IPS-18c (cell line): ENCODE data around the gene FAU.
A peak's percentile ranks its signal among the peaks of the same experiment; 100 is the strongest.
"Not testable (repeated sequence)": the region's sequence is repeated elsewhere in the genome, so short reads cannot be mapped to it uniquely, and the experiment has no call there.

Experiments used
- H3K4me3 ChIP-seq: 2 replicates; pipeline ENCODE4 v1.7.0; 2013; ENCODE audit warnings: low read depth, mild to moderate bottlenecking, low read length, moderate library complexity; ENCODE audit not compliant: insufficient read depth
- H3K9me3 ChIP-seq: one replicate; pipeline ENCODE4 v1.6.1; 2013; ENCODE audit warnings: mild to moderate bottlenecking, low read length, moderate library complexity; ENCODE audit not compliant: control insufficient read depth, insufficient read depth

Gene FAU

DNA sequence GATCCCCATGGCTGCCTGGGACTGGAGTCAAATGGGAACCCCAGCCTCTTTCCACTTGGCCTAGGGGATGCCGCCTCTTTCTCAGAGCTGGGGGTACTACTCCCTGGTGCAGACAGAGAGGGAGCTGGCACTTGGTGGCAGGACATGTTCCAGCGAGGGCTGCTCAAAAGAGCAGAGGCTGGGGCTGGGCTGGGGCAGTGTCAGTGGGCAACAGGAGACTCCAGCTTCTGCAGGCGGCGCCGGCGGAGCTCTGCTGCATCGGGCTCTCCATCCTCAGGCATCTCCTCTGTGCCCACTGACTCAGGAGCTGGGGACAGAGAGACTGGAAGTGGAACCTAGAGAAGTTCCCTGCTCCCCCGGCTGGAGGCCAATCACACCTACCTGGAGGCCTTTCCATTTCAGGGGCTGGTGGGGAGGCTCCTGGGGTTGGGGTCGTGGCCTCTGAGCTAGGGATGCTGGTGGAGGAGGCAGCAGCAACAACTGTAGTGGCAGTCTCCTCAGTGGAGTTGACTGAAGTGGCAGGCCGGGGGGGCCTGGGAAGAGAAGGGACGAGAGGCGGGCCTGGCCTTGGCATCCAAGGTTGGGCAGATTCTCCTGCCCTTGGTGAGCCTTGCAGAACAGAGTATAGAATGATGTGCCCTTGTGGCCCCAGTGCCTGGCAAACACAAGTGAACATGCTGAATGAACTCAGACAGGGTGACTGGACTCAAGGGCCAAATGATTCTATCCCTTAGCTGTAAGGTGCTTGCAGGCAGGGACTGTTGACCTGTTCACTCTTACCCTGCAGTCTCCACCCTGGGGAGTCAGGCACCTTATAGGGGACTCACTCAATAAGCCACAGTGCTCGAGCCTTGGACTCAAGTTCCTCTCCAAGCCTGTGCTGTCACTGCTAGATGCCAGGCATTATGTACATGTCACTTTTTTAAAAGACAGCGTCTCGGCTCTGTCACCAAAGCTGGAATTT, 6.5 kb upstream of the FAU start:
- H3K9me3 ChIP-seq, result peaks cover 2% of the 10 kb centered on the region
- no peak overlapping the region for H3K4me3 ChIP-seq

DNA sequence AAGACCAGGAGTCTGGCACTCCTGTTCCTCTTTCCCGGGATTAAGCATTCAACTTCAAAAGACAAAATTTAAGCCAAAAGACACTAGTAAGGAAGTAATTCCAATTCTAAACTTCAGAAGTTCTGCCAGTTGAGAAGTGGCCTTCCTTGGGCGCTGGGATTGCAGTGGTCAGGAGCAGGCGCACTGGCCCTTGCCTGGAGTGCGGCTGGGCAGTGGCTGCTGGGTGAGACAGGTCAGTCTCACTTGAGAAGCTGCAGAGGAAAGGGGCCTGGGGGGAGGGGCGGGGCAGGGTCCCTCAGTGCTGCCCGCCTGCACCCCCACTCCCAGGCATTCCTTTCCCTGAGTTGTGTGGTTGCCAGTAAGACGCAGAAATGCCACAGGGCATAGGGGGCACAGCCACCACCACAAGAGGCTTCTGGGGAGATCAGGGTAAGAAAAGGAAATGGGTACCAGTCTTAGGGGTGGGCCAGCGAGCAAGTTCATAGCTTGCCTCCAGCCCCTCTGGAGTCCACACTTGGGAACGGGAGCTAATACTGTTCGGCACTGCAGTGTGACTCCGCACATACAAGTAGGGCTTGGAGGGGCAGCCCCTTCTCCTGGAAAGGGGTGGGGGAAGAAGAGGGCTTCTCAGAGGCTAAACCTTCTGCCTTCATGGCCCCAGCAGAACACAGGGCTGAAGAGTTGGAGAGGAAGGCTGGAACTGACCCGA, 5.7 kb upstream of the FAU start:
- no peak overlapping the region for H3K4me3 ChIP-seq
- peaks cover 2% of the 10 kb centered on the region for H3K9me3 ChIP-seq

DNA sequence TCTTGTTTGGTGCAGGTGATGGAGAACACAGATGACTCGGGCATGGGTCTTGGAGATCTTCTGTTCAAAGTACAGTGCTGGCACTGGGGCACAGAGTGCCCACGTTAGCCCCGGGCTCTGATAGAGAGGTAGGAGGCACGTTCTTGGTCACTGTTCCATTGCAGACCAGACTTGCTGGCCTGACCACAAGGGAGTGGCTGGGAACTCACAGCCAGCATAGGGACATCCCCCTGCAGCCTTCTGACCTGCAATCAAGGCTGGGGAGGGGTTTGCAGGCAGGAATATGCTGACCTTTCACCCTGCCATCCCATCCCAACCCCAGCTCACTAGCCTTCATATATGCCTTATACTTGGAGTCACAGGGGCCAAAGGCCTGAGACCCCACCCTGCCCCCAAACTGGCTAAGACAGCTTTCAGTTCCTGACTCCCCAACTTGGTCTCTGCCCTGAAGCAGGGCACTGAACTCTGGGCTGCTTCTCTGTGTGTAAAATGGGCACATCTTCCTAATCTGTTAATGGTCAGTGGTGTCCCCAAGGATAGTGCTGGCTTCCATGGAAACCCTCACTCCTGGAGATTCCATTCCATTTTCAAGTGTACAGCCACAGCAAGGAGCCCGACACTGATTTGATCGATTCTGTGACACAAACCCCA, 4.8 kb upstream of the FAU start:
- no peak overlapping the region for H3K4me3 ChIP-seq
- peaks cover 2% of the 10 kb centered on the region for H3K9me3 ChIP-seq

DNA sequence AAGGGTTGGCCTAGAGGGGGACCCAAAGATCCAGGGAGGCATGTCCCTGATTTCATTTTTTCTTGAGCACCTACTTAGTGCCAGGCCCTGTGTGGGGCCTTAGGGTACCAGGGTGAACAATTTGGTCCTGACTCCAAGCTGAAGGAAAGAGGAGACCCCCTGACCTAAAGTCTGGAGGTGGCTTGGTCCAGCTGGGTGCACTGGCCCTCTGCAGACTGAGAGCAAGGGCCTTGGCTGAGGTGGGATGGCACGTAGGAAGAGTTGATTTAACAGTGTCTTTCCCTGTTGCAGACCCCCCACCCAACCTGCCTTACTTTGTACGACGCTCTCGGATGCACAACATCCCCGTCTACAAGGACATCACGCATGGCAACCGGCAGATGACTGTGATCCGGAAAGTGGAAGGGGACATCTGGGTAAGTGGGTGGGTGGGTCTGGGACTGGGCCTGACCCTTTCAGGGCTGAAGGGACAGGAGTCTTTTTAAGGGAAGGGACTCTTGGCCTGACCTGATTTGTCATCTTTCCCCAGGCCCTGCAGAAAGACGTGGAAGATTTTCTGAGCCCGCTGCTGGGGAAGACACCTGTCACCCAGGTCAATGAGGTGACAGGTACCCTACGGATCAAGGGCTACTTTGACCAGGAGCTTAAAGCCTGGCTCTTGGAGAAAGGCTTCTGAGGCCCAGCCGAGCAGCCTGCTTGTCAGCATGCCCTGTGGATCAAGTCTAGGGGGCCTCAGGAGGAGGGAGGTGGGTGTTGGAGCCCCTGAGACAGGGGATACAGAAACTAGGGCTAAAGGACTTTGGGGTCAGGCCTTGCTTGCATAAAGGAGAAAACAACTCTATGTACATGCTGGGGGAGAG, 3.5 kb upstream of the FAU start:
- Histone ChIP-seq H3K4me3 (no peak overlapping the region), H3K9me3 (no peaks in the 10 kb centered on the region)

DNA sequence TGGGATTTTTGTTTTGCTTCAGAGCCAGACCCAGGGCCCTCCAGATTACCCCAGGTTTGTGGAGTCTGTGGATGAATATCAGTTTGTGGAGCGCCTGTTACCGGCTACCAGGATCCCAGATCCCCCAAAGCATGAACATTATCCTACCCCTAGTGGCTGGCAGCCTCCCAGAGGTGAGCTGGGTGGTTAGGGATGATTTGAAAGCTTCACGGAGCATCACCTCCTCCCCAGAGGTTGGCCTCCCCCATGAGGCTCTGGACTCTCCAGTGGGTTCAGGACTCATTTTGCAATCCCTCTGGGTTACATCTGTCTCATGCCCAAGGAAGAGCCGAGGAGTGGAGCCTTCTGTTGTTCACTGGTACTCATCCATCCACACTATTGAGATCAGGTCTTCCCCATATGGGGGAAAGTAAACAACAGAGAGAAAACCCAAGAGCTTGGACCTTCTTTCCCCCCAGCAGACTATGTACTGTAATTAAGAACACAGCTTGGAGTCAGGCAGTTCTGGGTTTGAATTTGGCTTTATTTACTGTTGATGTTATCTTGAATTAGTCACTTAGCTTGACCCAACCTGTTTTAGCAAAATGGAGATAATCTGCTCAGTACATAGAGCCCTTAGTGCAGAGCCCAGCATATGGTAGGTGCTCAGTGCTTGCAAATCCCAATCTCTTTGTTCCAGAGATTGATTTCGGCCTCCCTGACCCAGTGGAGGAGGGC, 2.7 kb upstream of the FAU start:
- no peak overlapping the region for H3K4me3 ChIP-seq
- H3K9me3 ChIP-seq, result no peaks in the 10 kb centered on the region

DNA sequence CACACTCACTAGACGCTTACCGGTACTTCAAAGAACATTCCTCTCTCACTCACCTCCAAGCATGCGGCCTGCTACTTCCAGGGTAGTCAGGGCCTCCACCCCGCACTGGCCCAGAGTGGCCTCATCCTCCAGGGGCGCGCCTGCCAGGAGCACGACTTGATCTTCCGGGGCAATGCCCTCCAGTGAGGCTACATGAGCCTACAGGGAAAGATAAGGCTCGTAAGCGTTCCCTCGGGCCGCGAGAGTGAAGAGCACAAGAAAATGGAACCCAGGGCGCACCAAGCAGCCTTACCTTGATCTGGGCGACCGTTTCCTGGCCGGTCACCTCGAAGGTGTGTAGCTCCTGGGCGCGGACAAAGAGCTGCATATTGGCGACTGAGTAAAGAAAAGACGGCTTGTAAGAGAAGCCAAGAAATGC, 478 bp downstream of the FAU start:
- H3K4me3 ChIP-seq, result peak overlapping the region; percentile 90
- H3K9me3 ChIP-seq, result no peaks in the 10 kb centered on the region

DNA sequence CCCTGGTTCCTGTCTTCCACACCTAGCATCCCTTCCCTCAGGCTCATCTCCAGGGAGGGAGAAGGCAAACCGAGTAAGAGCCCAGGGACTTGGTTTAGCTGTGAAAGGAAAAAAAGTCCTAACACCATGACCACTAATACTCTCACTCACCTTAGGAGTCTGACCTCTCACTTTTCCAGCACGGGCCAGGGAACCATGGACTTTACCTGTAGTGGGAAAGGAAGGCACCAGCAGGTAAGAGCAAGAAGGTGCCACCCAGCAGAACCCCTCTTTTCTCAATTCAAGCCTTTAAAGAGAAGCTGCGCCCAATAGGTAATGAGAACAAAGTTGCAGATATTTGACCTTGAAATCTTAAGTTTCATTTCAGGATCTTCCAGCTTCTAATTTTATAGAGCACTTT, 1.1 kb downstream of the FAU start:
- H3K9me3 ChIP-seq, result no peaks in the 10 kb centered on the region

DNA sequence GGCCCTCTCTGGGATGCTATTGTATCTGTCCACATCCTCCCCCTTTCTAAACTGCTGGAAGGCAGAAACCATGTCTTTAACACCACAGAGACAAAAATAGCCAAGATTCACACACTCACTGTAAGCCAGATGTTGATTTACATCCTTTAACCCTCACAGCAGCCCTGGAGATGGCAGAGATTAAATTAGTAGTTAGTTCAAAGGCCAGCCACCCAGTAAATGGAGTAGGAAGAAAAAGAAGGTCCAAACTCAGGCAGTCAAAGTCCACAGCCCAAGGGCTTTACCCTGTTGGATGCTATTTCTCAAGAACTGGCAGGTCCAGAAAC, 2.3 kb downstream of the FAU start:
- Histone ChIP-seq H3K9me3 (no peaks in the 10 kb centered on the region), H3K4me3 (no peak overlapping the region)

More for the DNA sequence above, 1.1 kb downstream of the FAU start:
- peak overlapping the region; percentile 90 for H3K4me3 ChIP-seq

DNA sequence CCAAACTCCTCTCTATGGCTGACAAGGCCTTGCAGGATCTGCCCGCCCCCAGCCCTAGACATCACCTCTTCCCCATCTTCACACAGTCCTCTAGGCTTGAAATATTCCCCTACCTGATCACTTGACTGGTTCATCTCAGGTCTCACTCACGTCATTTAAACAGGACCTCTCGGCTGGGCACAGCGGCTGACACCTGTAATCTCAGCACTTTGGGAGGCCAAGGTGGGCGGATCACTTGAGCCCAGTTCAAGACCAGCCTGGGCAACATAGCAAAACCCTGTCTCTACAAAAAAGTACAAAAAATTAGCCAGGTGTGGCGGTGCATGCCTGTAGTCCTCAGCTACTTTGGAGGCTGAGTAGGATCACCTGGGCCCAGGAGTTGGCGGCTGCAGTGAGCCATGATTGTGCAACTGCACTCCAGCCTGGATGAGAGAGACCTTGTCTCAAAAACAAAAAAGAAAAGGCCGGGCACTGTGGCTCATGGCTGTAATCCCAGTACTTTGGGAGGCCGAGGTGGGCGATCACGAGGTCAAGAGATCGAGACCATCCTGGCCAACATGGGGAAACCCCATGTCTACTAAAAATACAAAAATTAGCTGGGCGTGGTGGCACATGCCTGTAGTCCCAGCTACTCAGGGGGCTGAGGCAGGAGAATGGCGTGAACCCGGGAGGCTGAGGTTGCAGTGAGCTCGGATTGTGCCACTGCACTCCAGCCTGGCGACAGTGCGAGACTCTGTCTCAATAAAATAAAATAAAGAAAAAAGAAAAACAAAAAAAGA, 2.9 kb downstream of the FAU start:
- H3K9me3 ChIP-seq, H3K4me3 ChIP-seq: not testable (repeated sequence)

DNA sequence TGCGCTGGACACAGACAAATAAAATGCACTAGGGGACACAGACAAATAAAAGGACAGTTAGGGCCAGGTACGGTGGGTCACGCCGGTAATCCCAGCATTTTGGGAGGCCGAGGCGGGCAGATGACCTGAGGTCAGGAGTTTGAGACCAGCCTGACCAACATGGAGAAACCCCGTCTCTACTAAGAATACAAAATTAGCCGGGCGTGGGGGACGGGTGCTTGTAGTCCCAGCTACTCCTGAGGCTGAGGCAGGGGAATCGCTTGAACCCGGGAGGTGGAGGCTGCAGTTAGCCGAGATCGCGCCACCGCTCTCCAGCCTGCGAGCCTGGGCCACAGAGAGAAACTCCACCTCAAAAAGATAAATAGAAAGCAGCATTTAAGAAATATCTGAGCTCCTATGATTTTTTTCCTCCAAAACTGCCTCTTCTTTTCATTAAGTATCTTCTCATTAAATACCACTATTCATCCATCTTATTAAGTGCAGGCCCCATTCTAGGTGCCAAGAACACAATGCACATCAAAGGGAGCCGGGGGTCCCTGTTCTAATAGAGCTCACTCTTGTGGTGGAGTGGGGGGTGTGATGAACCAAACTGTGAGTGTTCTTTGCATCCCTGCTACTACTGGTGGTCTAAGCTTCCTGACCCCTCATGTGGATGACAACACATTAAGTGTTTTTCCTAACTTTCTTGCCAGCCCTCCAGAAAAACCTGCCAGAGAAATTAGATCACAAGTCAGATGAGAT, 3.7 kb downstream of the FAU start:
- Histone ChIP-seq H3K9me3 (no peaks in the 10 kb centered on the region), H3K4me3 (no peak overlapping the region)

DNA sequence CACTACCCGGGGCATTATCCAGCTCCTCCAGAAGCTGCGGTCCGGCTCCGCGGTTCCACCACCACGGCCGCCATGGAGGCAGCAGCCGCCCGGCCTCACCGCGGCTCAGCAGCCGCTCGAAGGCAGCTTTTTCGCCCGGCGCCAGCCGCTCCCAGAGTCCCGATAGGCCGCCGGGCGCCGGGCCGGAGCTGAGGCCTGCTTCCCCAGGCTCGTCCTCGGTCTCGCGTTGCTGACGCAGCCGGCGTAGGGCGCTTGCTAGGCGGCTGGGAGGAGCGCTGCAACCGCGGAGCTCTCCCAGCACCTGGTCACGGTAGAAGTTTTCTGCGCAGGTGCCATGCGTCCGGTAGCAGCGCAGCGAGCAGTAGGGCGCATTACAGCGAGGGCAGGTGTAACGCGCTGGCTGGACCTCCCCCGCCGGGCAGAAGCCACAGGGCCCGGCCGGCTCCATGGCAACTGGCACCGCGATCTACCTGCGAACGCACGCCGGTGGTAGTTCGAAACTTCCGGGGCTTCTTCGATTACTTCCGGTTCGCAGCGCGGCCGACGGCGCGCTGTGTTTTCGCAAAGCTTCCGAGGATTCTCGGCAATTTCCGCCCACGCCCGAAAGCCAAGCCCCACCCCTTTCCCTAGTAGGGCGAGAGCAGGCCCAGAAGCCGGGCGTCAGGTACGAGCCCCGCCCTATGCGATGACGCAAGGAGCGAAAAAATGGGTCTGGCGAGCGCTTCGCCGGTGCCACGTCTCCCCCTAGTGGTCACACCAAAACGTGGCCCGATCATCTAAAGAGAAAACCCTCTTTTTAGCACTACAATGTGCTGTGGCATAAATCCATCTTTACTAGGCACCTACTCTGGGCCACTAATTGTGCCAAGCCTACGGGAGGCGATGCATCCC, 4.5 kb downstream of the FAU start, which contains the start of gene ZNHIT2:
ZNHIT2 (minus strand) TSS at position 496 of the 891 bp plus-strand sequence; CDS start at position 448, 48 bp downstream.
- no peaks in the 10 kb centered on the region for H3K9me3 ChIP-seq
- peak within 1 kb of the TSS; percentile 96 for H3K4me3 ChIP-seq

DNA sequence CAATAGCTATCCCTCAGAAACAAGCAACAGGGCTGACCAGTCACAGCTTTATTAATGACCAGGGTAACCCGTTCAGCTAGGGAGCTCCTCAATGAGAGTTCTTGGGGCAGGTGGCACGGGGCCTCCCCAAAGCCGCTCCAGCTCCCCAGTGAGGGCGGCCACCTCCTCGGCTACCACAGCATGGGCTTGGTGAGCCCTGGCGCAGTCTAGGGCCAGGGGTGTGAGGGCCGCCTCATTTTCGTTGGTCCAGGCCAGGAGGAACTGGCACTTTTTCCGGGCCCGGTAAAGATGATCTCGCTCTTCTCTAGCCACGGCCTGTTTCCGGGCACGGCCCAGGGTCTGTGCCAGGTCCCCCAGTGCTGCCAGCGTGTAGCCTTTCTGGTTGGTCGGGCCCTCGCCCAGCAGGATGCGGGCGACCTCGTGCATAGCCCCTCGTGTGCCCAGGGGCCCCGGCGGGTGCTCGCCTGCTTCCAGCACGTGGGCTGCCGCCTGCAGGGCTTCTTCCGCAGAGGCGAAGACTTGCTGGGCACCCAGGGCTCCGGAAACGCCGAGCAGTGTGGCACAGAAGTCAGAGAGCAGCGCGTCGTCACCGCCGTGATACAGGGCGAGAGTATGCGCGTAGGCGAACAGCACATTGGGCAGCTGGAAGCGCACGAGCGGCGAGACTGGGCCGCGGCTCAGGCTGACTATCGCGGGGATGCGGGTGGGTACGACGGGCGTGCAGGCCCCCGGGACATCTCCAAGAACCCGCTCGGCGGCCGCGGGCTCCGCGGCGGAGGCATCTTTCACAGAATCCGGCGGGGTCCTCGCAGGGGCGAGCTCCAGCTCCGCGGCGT, 5.3 kb downstream of the FAU start:
- peak overlapping the region; percentile 96 for H3K4me3 ChIP-seq
- H3K9me3 ChIP-seq, result peaks cover 2% of the 10 kb centered on the region

DNA sequence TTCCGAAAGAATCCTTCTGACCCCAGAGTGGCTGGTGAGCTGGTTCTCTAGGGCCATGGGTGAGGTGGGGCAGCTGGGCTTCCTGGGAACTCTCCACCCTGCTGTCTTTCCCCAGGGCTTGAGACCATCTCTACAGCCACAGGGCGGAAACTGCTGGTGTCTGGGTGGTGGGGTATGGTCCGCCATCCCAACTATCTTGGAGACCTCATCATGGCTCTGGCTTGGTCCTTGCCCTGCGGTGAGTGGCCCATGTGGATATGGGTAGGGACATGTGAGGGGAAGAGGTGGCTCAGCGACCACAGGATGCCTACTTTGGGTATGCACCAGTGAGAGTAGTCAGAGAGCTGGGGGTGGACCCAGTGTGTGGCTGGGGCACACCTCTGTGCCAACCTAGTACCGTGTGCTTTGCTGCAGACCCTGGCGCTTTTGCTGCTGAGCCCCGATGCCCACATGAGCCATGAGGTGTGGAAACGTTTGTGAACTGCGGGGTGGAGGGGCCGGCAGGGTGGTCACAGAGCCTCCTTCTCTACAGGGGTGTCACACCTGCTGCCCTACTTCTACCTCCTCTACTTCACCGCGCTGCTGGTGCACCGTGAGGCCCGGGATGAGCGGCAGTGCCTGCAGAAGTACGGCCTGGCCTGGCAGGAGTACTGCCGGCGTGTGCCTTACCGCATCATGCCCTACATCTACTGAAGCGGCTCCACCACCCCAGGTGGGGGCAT, 6.4 kb downstream of the FAU start:
- Histone ChIP-seq H3K4me3 (no peak overlapping the region), H3K9me3 (peaks cover 2% of the 10 kb centered on the region)
